Measurements from ENCODE around the gene AVL9. TPM values are rescaled to one million over a fixed set of nuclear protein-coding genes. Genes with fewer than 3 reads are reported as not detected.

The AVL9 gene
- total RNA-seq, 1 experiment from 2014 or later = 36.1 TPM

- Histone ChIP-seq H3K36me3 (ENCODE audit: insufficient read depth, low read length, poor library complexity, severe bottlenecking) (peaks cover 51% of the 10 kb centered on the region), H3K27me3 (replicated peaks; ENCODE audit: insufficient read depth, low read depth, low read length, poor library complexity) (no peaks in the 10 kb centered on the region), H3K27ac (ENCODE audit: low read depth, low read length, poor library complexity, severe bottlenecking) (no peak overlapping the region), H3K4me1 (ENCODE audit: insufficient read depth, low read length, poor library complexity, severe bottlenecking) (no peaks in the 10 kb centered on the region), H3K4me3 (ENCODE audit: low read depth, low read length, poor library complexity, severe bottlenecking) (no peak overlapping the region), H3K9me3 (ENCODE audit: low read depth, low read length, poor library complexity, severe bottlenecking) (no peaks in the 10 kb centered on the region)
- intact Hi-C loops (cut with micrococcal nuclease; ENCODE audit: unreplicated experiment) = loop anchor here (10.0 kb wide), 1 partner anchor 86 kb away; the partner anchor contains the start of genes AVL9 and LSM5
- ChIA-PET POLR2A (ENCODE audit: low non-redundant PET) (no interaction called here), CTCF (no interaction called here)
- no TSS peak for BruUV-seq (replicated peaks)
- no peak for DNase-seq (ENCODE audit: low spot score)
- TF ChIP-seq EZH2 (IDR thresholded peaks at IDR 0.05; ENCODE audit: borderline replicate concordance, low read depth, low read length, poor library complexity, severe bottlenecking) (no peak), CTCF (conservative IDR thresholded peaks at IDR 0.05; ENCODE audit: low read depth, low read length) (no peak)
Measured at GRCh38 chr7:32580646-32581045, 85.4 kb downstream of the AVL9 start.

- Histone ChIP-seq H3K9me3 (ENCODE audit: low read depth, low read length, poor library complexity, severe bottlenecking) (no peaks in the 10 kb centered on the region), H3K27me3 (replicated peaks; ENCODE audit: insufficient read depth, low read depth, low read length, poor library complexity) (no peaks in the 10 kb centered on the region), H3K36me3 (ENCODE audit: insufficient read depth, low read length, poor library complexity, severe bottlenecking) (peaks cover 49% of the 10 kb centered on the region), H3K27ac (ENCODE audit: low read depth, low read length, poor library complexity, severe bottlenecking) (no peak overlapping the region), H3K4me1 (ENCODE audit: insufficient read depth, low read length, poor library complexity, severe bottlenecking) (peaks cover 11% of the 10 kb centered on the region), H3K4me3 (ENCODE audit: low read depth, low read length, poor library complexity, severe bottlenecking) (no peak overlapping the region)
- intact Hi-C loops (cut with micrococcal nuclease; ENCODE audit: unreplicated experiment) = loop anchor here (10.0 kb wide), 1 partner anchor 87 kb away; the partner anchor contains the start of genes AVL9 and LSM5
- TF ChIP-seq CTCF (conservative IDR thresholded peaks at IDR 0.05; ENCODE audit: low read depth, low read length) (no peak), EZH2 (IDR thresholded peaks at IDR 0.05; ENCODE audit: borderline replicate concordance, low read depth, low read length, poor library complexity, severe bottlenecking) (no peak)
- DNase-seq (ENCODE audit: low spot score) = no peak
- CTCF ChIA-PET = no interaction called here
- BruUV-seq (replicated peaks) = no TSS peak
- POLR2A ChIA-PET (ENCODE audit: low non-redundant PET) = no interaction called here
Measured at GRCh38 chr7:32582036-32582435, 86.7 kb downstream of the AVL9 start.

- ChIA-PET CTCF (no interaction called here), POLR2A (ENCODE audit: low non-redundant PET) (no interaction called here)
- Histone ChIP-seq H3K4me3 (ENCODE audit: low read depth, low read length, poor library complexity, severe bottlenecking) (no peak overlapping the region), H3K36me3 (ENCODE audit: insufficient read depth, low read length, poor library complexity, severe bottlenecking) (peaks cover 49% of the 10 kb centered on the region), H3K9me3 (ENCODE audit: low read depth, low read length, poor library complexity, severe bottlenecking) (no peaks in the 10 kb centered on the region), H3K27ac (ENCODE audit: low read depth, low read length, poor library complexity, severe bottlenecking) (no peak overlapping the region), H3K4me1 (ENCODE audit: insufficient read depth, low read length, poor library complexity, severe bottlenecking) (peaks cover 24% of the 10 kb centered on the region), H3K27me3 (replicated peaks; ENCODE audit: insufficient read depth, low read depth, low read length, poor library complexity) (no peaks in the 10 kb centered on the region)
- no peak for TF ChIP-seq EZH2 (IDR thresholded peaks at IDR 0.05; ENCODE audit: borderline replicate concordance, low read depth, low read length, poor library complexity, severe bottlenecking)
- TF ChIP-seq CTCF (conservative IDR thresholded peaks at IDR 0.05; ENCODE audit: low read depth, low read length) = no peak
- intact Hi-C loops (cut with micrococcal nuclease; ENCODE audit: unreplicated experiment) = loop anchor here (10.0 kb wide), 1 partner anchor 89 kb away; the partner anchor contains the start of genes AVL9 and LSM5
- no TSS peak for BruUV-seq (replicated peaks)
- DNase-seq (ENCODE audit: low spot score) = no peak
Measured at GRCh38 chr7:32583791-32584190, 88.5 kb downstream of the AVL9 start.
